Measurements from ENCODE around the gene CREB3L2. TPM values are rescaled to one million over a fixed set of nuclear protein-coding genes. Genes with fewer than 3 reads are reported as not detected.
"Not testable (repeated sequence)": the region's sequence is repeated elsewhere in the genome, so short reads cannot be mapped to it uniquely, and the experiment has no call there.

CREB3L2 gene
- total RNA-seq, 2 donors from 2014 or later, result 45.8 to 46.0 TPM

DNA sequence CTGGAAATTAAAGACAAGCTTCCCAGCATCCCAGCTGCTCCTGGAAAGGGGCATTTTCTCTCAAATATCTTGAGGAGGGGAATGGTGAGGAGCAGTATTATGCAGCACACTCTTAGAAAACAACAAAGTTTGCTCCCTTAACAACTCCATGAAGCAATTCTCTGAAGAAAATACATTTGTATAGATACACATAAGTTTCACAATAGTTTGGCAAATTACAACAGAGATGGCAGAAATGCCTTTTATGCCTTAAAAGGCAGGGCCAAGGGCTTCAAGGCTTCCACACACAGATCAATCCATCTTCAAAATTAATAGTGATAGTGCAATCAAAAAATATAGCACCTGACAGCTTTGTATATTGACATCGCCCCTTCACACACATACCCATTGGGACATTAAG, 167.3 kb downstream of the CREB3L2 start:
- H3K4me3 ChIP-seq, result no peak overlapping the region
- no peaks in the 10 kb centered on the region for H3K4me1 ChIP-seq
- H3K36me3 ChIP-seq, result no peaks in the 10 kb centered on the region
- no peak overlapping the region for H3K9ac ChIP-seq (ENCODE audit: low read depth in 2 of 2, low read length in 2 of 2)
- no peak overlapping the region for H3K27ac ChIP-seq
- intact Hi-C loops (cut with DNase I), result no loop called here
- DNase-seq, result no peak
- H3K27me3 ChIP-seq, result no peaks in the 10 kb centered on the region
- no peaks in the 10 kb centered on the region for H3K9me3 ChIP-seq
- TF ChIP-seq, protein P1, sequence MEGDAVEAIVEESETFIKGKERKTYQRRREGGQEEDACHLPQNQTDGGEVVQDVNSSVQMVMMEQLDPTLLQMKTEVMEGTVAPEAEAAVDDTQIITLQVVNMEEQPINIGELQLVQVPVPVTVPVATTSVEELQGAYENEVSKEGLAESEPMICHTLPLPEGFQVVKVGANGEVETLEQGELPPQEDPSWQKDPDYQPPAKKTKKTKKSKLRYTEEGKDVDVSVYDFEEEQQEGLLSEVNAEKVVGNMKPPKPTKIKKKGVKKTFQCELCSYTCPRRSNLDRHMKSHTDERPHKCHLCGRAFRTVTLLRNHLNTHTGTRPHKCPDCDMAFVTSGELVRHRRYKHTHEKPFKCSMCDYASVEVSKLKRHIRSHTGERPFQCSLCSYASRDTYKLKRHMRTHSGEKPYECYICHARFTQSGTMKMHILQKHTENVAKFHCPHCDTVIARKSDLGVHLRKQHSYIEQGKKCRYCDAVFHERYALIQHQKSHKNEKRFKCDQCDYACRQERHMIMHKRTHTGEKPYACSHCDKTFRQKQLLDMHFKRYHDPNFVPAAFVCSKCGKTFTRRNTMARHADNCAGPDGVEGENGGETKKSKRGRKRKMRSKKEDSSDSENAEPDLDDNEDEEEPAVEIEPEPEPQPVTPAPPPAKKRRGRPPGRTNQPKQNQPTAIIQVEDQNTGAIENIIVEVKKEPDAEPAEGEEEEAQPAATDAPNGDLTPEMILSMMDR (IDR thresholded peaks at IDR 0.05), result no peak

DNA sequence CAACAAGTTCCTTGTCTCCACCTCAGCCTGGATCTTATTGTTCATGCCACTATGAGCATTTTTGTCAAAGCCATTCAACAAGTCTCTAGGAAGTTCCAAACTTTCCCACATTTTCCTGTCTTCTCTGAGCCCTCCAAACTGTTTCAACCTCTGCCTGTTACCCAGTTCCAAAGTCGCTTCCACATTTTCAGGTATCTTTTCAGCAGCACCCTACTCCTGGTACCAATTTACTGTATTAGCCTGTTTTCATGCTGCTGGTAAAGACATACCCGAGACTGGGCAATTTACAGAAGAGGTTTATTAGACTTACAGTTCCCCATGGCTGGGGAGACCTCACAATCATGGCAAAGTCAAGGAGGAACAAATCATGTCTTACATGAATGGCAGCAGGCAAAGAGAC, 168.9 kb downstream of the CREB3L2 start:
- H3K9me3 ChIP-seq; DNase-seq; intact Hi-C loops (cut with DNase I); H3K36me3 ChIP-seq; H3K27me3 ChIP-seq; H3K27ac ChIP-seq; H3K9ac ChIP-seq (ENCODE audit: low read depth in 2 of 2, low read length in 2 of 2); H3K4me3 ChIP-seq; H3K4me1 ChIP-seq: not testable (repeated sequence)

DNA sequence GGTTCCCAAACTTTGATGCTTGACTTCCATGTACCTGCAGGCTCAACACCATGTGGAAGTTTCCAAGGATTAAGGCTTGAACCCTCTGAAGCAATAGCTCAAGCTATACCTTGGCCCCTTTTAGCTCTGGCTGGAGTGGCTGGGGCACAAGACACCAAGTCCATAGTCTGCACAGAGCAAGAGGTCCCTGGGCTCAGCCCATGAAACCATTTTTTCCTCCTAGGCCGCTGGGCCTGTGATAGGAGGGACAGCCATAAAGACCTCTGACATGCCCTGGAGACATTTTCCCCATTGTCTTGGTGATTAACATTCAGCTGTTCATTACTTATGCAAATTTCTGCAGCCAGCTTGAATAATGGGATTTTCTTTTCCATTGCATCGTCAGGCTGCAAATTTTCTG, 169.5 kb downstream of the CREB3L2 start:
- Histone ChIP-seq H3K4me1 (no peaks in the 10 kb centered on the region), H3K9ac (ENCODE audit: low read depth in 2 of 2, low read length in 2 of 2) (no peak overlapping the region), H3K36me3 (no peaks in the 10 kb centered on the region), H3K27me3 (no peaks in the 10 kb centered on the region), H3K4me3 (no peak overlapping the region), H3K27ac (no peak overlapping the region), H3K9me3 (no peaks in the 10 kb centered on the region)
- intact Hi-C loops (cut with DNase I), result no loop called here
- DNase-seq, result no peak
- TF ChIP-seq, protein P1 (IDR thresholded peaks at IDR 0.05), result no peak

DNA sequence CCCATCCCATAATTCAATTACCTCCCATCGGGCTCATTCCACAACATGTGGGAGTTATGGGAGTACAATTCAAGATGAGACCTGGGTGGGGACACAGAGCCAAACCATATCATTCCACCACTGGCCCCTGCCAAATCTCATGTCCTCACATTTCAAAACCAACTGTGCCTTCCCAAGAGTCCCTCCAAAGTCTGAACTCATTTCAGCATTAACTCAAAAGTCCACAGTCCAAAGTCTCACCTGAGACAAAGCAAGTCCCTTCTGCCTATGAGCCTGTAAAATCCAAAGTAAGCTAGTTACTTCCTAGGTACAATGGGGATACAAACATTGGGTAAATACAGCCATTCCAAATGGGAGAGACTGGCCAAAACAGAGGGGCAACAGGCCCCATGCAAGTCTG, 170.3 kb downstream of the CREB3L2 start:
- H3K9me3 ChIP-seq; H3K27ac ChIP-seq; H3K4me1 ChIP-seq; H3K9ac ChIP-seq (ENCODE audit: low read depth in 2 of 2, low read length in 2 of 2); H3K36me3 ChIP-seq; H3K4me3 ChIP-seq; intact Hi-C loops (cut with DNase I); DNase-seq; H3K27me3 ChIP-seq: not testable (repeated sequence)

DNA sequence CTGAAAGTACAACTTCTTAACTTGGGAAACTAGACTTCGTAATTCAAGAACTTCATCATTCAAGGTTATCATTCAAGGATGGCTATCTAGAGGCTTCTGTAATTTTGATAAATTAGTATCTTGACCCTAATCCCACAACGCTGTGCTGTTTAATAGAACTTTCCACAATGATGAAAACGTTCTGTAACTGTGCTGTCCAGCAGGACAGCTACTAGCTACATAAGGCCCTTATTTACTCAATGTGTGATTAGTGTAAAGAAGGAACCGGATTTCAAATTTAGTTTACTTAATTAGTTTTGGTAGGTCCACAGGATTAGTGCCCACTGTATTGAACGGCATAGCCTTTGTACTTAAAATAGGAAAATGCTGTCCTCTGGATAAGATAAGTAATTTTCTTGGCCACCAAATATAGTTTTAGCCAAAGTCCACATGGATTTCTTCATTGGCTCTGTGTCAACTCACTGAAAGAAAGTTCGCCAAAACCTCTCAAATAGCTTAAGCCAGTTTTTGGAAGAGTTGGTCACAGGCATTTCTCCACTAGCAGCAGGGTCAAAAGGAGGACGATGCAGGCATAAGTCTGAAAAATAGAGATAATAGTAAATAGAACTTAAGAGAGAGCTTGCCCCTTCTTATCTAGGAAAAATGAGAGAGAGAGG, 172.4 kb downstream of the CREB3L2 start:
- no peaks in the 10 kb centered on the region for H3K27me3 ChIP-seq
- no peak overlapping the region for H3K27ac ChIP-seq
- H3K4me1 ChIP-seq, result no peaks in the 10 kb centered on the region
- H3K36me3 ChIP-seq, result no peaks in the 10 kb centered on the region
- no peak overlapping the region for H3K9ac ChIP-seq (ENCODE audit: low read depth in 2 of 2, low read length in 2 of 2)
- intact Hi-C loops (cut with DNase I), result no loop called here
- H3K9me3 ChIP-seq, result no peaks in the 10 kb centered on the region
- TF ChIP-seq, protein P1 (IDR thresholded peaks at IDR 0.05), result no peak
- no peak for DNase-seq
- no peak overlapping the region for H3K4me3 ChIP-seq

DNA sequence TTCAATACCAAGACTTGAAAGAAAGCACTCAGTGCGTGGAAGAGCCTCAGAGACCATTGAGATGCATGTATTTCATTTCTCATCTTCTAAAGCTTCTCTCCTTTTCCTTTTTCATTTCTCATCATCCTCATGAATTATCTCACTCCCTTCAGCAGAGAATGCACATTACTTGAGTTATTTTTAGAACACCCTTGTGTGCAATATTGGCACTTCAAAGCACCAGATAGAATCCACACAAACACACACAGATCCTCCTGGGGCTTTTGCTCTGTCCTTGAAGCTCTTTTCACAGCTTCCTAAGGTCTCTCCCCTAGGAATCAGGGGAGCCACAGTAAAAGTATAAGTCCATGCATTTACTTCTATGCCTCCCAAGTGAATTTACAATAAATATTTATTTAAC, 173.4 kb downstream of the CREB3L2 start:
- no peaks in the 10 kb centered on the region for H3K36me3 ChIP-seq
- H3K27ac ChIP-seq, result no peak overlapping the region
- no peak overlapping the region for H3K4me3 ChIP-seq
- DNase-seq, result no peak
- TF ChIP-seq, protein P1 (IDR thresholded peaks at IDR 0.05), result no peak
- intact Hi-C loops (cut with DNase I), result no loop called here
- no peaks in the 10 kb centered on the region for H3K27me3 ChIP-seq
- H3K9me3 ChIP-seq, result no peaks in the 10 kb centered on the region
- H3K9ac ChIP-seq (ENCODE audit: low read depth in 2 of 2, low read length in 2 of 2), result no peak overlapping the region
- H3K4me1 ChIP-seq, result no peaks in the 10 kb centered on the region

Measured in colonic mucosa (tissue), 4 donors.